Adrenal gland (tissue), 12 donors: ENCODE measurements around the gene CTNND2. TPM values are rescaled to one million over a fixed set of nuclear protein-coding genes. Genes with fewer than 3 reads are reported as not detected.

ENCODE experiments used
- DNase-seq, 7 donors: peaks; one replicate each; pipeline ENCODE4 v3.0.0-alpha.2; 2019 to 2020
- H3K27ac ChIP-seq, 5 donors: fragments of 200-600 bp; sonication (generic) in 4 of 5; 1 replicate in 3 of 5; 2 replicates in 2 of 5; pipeline versions ENCODE4 v1.5.1 to v1.8.0; 2016 to 2020; ENCODE audit warnings: mild to moderate bottlenecking in 1 of 5
- H3K27me3 ChIP-seq: fragments of 200-600 bp; 2 replicates; pipeline ENCODE4 v1.8.0; 2021
- H3K36me3 ChIP-seq, 2 donors: fragments of 200-600 bp; replicated peaks in 1 of 2; 1 replicate in 1 of 2; 2 replicates in 1 of 2; pipeline versions ENCODE4 v1.5.1 to v1.8.0; 2018 to 2022
- H3K4me1 ChIP-seq, 2 donors: fragments of 200-600 bp; replicated peaks in 1 of 2; 1 replicate in 1 of 2; 2 replicates in 1 of 2; pipeline versions ENCODE4 v1.5.1 to v1.8.0; 2018 to 2021
- H3K4me3 ChIP-seq, 4 donors: fragments of 200-600 bp; sonication (generic) in 3 of 4; one replicate each; pipeline ENCODE4 v1.5.1; 2016 to 2018
- H3K9me3 ChIP-seq, 3 donors: fragments of 200-600 bp; sonication (generic) in 1 of 3; replicated peaks in 1 of 3; 1 replicate in 2 of 3; 2 replicates in 1 of 3; pipeline versions ENCODE4 v1.5.1 to v1.8.0; 2016 to 2021
- POLR2A ChIP-seq, 2 donors: fragments of 450-650 bp; IDR thresholded peaks; one replicate each; pipeline ENCODE4 v1.6.1; 2017; ENCODE audit warnings: antibody characterized with exemption in 2 of 2, mild to moderate bottlenecking in 2 of 2, moderate library complexity in 1 of 2
- WGBS, 4 donors: extraction: QIAGEN DNeasy Blood & Tissue Kit in 2 of 4; methylation state at CpG; one replicate each; pipeline versions ENCODE4 v1.1.5 to v1.1.7; 2013 to 2017; 5-methylcytosine and 5-hydroxymethylcytosine counted together
- intact Hi-C, 2 donors: fragments of 100-400 bp; cut with DNase I; formaldehyde crosslinking; loops; one replicate each; pipeline versions ENCODE4 v1.14.1 to v1.15.0; 2022 to 2023
- polyA plus RNA-seq, 3 donors: library from polyadenylated mRNA; stranded (reverse); fragments of 200-250 nt in 2 of 3; fragments of 350-450 nt in 1 of 3; fragmentation: Illumina TruSeq in 1 of 3; extraction: RNeasy Lipid Tissue Mini Kit (QIAGEN cat#74804) in 1 of 3; gene quantifications; one replicate each; pipeline ENCODE4 v1.2.3, GENCODE V29; 2013 to 2014
- total RNA-seq, 9 donors: library from RNA; depleted of rRNA in 4 of 9; stranded (reverse); fragments of >200 nt in 4 of 9; fragments of 120-200 nt in 1 of 9; fragmentation: NEBNext Ultra II Directional in 1 of 9; extraction: Animal tissue kit (Norgen Biotek cat#: 25700) in 1 of 9; gene quantifications; one replicate each; pipeline versions ENCODE4 v1.1.0 to v1.2.4, GENCODE V29; 2013 to 2023
- TF ChIP-seq, protein P1 (sequence below), 6 experiments: fragments of 450-650 bp in 4 of 6; fragments of 200-600 bp in 2 of 6; sonication (generic) in 1 of 6; IDR thresholded peaks; 1 replicate in 5 of 6; 2 replicates in 1 of 6; pipeline versions ENCODE4 v1.5.1 to v1.8.0; 2016 to 2021; ENCODE audit warnings: antibody characterized with exemption in 6 of 6, mild to moderate bottlenecking in 2 of 6, moderate library complexity in 1 of 6
- donor health status: healthy with polysubstance abuse.
- donor health status: Bipolar disorder and iron deficiency.
- donor health status: DM: yes; HTN: yes; CAD: no.
- donor health status: DM: no; HTN: no; CAD: no.
- donor health status: DM: no; HTN: no; CAD: no.
- donor health status: DM: yes; HTN: yes; CAD: no.

CTNND2 gene
- total and polyA plus RNA-seq, 12 donors: 0.34 to 4.2 (median 1.1) TPM; not detected in 1

DNA sequence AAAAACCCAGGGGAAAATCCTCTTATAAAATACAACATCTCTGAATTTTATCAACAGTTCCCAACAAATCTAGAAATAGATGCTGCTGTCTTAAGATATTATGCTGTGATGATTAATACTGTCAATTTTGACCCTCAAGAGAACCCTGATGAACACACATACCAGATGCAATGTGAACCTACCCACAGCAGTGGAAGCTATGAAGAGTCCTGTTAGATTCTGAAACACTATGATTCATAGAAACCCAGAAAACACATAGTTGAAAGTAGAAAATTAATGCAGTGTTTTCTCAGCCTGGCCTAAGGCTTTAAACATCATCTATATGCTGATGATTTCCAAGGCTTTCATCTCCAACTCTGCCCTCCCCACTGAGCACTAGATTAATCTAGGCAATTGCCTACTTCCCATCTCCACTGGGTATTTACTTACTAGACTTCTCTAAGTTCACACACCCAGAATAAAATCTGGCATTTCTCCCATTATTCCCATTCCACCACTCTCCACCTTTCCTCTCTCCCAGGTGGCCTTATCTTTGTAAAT is 296.2 kb downstream of the CTNND2 start:
- TF ChIP-seq POLR2A (IDR thresholded peaks at IDR 0.05): no peak
- TF ChIP-seq, protein P1, sequence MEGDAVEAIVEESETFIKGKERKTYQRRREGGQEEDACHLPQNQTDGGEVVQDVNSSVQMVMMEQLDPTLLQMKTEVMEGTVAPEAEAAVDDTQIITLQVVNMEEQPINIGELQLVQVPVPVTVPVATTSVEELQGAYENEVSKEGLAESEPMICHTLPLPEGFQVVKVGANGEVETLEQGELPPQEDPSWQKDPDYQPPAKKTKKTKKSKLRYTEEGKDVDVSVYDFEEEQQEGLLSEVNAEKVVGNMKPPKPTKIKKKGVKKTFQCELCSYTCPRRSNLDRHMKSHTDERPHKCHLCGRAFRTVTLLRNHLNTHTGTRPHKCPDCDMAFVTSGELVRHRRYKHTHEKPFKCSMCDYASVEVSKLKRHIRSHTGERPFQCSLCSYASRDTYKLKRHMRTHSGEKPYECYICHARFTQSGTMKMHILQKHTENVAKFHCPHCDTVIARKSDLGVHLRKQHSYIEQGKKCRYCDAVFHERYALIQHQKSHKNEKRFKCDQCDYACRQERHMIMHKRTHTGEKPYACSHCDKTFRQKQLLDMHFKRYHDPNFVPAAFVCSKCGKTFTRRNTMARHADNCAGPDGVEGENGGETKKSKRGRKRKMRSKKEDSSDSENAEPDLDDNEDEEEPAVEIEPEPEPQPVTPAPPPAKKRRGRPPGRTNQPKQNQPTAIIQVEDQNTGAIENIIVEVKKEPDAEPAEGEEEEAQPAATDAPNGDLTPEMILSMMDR (IDR thresholded peaks at IDR 0.05): no peak
- Histone ChIP-seq H3K9me3 (no peaks in the 10 kb centered on the region), H3K27ac (no peak overlapping the region), H3K4me1 (no peaks in the 10 kb centered on the region), H3K36me3 (no peaks in the 10 kb centered on the region), H3K27me3 (no peaks in the 10 kb centered on the region), H3K4me3 (no peak overlapping the region)
- no peak for DNase-seq
- intact Hi-C loops: no loop called here

DNA sequence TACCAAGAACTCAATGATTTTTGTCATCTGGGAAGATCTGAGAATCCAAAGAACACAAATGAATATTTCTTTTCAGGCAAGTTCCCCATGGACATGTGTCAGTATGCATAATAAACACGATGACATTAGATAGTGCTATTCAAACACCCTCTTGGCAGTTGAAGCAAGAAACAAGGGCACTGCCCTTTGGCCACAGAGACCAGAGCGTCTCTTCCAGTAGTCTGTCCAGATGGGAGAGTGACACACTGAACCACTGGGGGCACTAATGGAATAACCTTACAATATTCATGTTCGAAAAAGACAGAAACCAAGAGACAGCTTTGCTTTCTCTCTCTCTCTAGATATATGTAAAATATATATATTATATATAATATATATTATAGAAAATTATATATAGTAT is 301.9 kb downstream of the CTNND2 start:
- no peaks in the 10 kb centered on the region for H3K36me3 ChIP-seq
- no peaks in the 10 kb centered on the region for H3K27me3 ChIP-seq
- intact Hi-C loops: no loop called here
- no peak for TF ChIP-seq POLR2A (IDR thresholded peaks at IDR 0.05)
- TF ChIP-seq, protein P1 (IDR thresholded peaks at IDR 0.05): no peak
- no peaks in the 10 kb centered on the region for H3K9me3 ChIP-seq
- no peak for DNase-seq
- H3K4me3 ChIP-seq: no peak overlapping the region
- H3K4me1 ChIP-seq: no peaks in the 10 kb centered on the region
- 68 to 81% (median 74%) methylated on average over 3 of the region's 3 CpGs for WGBS, 4 donors
- no peak overlapping the region for H3K27ac ChIP-seq

GRCh38 chr5:11599499-11599898 is 304.7 kb downstream of the CTNND2 start:
- 74 to 86% (median 77%) methylated on average over 5 of the region's 5 CpGs for WGBS, 4 donors
- Histone ChIP-seq H3K27ac (no peak overlapping the region), H3K27me3 (no peaks in the 10 kb centered on the region), H3K4me1 (no peaks in the 10 kb centered on the region), H3K9me3 (no peaks in the 10 kb centered on the region), H3K36me3 (no peaks in the 10 kb centered on the region), H3K4me3 (no peak overlapping the region)
- DNase-seq: no peak
- TF ChIP-seq POLR2A (IDR thresholded peaks at IDR 0.05): no peak
- TF ChIP-seq, protein P1 (IDR thresholded peaks at IDR 0.05): no peak
- intact Hi-C loops: no loop called here

DNA sequence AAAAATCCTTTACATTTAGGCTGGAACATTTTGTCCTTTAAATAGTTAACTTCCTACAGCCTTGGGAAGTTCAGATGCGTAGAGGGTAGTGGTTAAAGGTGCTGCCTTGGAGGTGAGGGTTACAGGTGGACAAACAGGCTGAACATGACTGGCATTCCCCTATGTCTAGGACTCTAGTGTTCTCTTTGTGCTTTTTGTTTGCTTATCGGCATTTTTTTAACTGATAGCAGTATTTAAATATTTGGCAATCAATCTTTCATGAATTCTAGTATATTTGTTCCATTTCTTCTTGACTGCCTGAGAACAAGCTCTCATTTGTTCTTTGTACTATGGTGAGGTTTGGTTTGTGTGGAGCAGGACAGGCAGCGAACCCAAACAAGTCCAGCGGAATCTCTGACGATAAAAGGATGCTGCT is 307.6 kb downstream of the CTNND2 start:
- no peaks in the 10 kb centered on the region for H3K27me3 ChIP-seq
- WGBS, 4 donors: 77 to 84% (median 79%) methylated on average over 5 of the region's 5 CpGs
- no peaks in the 10 kb centered on the region for H3K36me3 ChIP-seq
- no peaks in the 10 kb centered on the region for H3K9me3 ChIP-seq
- intact Hi-C loops: no loop called here
- DNase-seq: no peak
- H3K4me3 ChIP-seq: no peak overlapping the region
- H3K4me1 ChIP-seq: no peaks in the 10 kb centered on the region
- TF ChIP-seq, protein P1 (IDR thresholded peaks at IDR 0.05): no peak
- no peak for TF ChIP-seq POLR2A (IDR thresholded peaks at IDR 0.05)
- H3K27ac ChIP-seq: no peak overlapping the region
